ENCODE results near the gene TARS2. TPM values are rescaled to one million over a fixed set of nuclear protein-coding genes. Genes with fewer than 3 reads are reported as not detected.

The TARS2 gene
- total RNA-seq, 2 experiments from 2014 or later: 42.0 to 55.3 TPM

GRCh38 chr1:150525348-150525747, 38.1 kb downstream of the TARS2 start:
- no peaks in the 10 kb centered on the region for H3K36me3 ChIP-seq (ENCODE audit: insufficient read depth, low read length)
- H3K9me3 ChIP-seq (ENCODE audit: low read length): no peaks in the 10 kb centered on the region
- H3K9me2 ChIP-seq (ENCODE audit: insufficient read depth, low read length): no peaks in the 10 kb centered on the region
- intact Hi-C loops (cut with micrococcal nuclease; ENCODE audit: unreplicated experiment): loop anchor here (2.0 to 10.0 kb wide), 2 partner anchors 61 to 271 kb away; partner anchors contain the start of gene CA14
- H3K79me2 ChIP-seq (ENCODE audit: insufficient read depth, low read depth, low read length): no peaks in the 10 kb centered on the region
- no peak overlapping the region for H3K4me3 ChIP-seq (ENCODE audit: low read depth, low read length, poor library complexity, severe bottlenecking)
- BruUV-seq (replicated peaks): no TSS peak
- H3K4me2 ChIP-seq (ENCODE audit: low read length): no peak overlapping the region
- no peak for DNase-seq (ENCODE audit: low spot score)
- ChIA-PET POLR2A (no interaction called here), CTCF (ENCODE audit: unreplicated experiment) (interaction anchor here (1.0 kb wide), 1 partner anchor 10 kb away, joined by 4 read pairs; the partner anchor contains the start of gene FALEC)
- peak overlapping the region; percentile 27; the same call in 1 of the 2 replicates for H2AFZ ChIP-seq (ENCODE audit: low read length)
- H3K27ac ChIP-seq (ENCODE audit: low read depth, low read length, poor library complexity, severe bottlenecking): no peak overlapping the region
- peaks cover 8% of the 10 kb centered on the region for H3K4me1 ChIP-seq (ENCODE audit: insufficient read depth, low read length, poor library complexity, severe bottlenecking)
- H4K20me1 ChIP-seq (ENCODE audit: insufficient read depth, low read length): no peaks in the 10 kb centered on the region
- TF ChIP-seq, protein P1, sequence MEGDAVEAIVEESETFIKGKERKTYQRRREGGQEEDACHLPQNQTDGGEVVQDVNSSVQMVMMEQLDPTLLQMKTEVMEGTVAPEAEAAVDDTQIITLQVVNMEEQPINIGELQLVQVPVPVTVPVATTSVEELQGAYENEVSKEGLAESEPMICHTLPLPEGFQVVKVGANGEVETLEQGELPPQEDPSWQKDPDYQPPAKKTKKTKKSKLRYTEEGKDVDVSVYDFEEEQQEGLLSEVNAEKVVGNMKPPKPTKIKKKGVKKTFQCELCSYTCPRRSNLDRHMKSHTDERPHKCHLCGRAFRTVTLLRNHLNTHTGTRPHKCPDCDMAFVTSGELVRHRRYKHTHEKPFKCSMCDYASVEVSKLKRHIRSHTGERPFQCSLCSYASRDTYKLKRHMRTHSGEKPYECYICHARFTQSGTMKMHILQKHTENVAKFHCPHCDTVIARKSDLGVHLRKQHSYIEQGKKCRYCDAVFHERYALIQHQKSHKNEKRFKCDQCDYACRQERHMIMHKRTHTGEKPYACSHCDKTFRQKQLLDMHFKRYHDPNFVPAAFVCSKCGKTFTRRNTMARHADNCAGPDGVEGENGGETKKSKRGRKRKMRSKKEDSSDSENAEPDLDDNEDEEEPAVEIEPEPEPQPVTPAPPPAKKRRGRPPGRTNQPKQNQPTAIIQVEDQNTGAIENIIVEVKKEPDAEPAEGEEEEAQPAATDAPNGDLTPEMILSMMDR (conservative IDR thresholded peaks at IDR 0.05; ENCODE audit: low read length): no peak
- TF ChIP-seq EZH2phosphoT487 (IDR thresholded peaks at IDR 0.05; ENCODE audit: borderline replicate concordance, low read depth, low read length): no peak

DNA sequence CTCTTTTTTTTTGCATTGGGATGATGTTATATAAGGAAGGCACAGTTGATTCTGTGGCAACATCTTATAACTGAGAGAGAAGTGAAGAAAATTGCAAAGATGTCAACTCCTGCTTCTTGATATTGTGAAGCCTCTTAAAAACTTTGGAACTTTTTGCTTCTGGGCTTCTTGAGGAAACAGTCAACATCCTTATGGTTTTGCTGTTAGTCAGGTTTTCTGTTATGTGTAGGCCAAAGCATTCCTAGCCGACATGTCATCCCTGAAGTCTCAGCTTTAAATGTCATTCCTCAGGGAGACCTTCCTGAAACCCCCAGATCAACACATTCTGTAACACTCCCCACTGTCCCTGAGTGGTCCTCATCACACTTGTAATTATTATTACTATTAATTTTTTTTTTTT, 41.0 kb downstream of the TARS2 start:
- CTCF ChIA-PET (ENCODE audit: unreplicated experiment): no interaction called here

DNA sequence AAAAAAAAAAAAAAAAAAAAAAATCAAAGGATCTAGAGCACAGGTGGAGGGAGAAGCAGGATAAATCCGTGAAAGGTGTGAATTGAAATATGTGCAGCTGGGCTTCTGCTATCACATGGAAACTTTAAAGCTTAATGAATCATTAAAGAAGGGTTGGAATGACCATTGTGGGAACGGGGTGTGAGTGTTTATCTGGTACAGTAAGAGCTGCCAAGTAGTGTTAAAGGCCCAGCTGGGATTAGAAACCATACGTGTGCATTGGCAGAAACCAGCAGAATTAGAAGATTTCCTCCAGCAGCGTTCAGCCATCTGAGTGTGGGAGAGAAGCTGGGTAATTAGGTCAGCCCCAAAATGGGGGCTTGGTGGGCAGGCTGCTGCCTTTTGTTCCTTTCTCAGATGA, 41.8 kb downstream of the TARS2 start:
- no peaks in the 10 kb centered on the region for H3K4me1 ChIP-seq (ENCODE audit: insufficient read depth, low read length, poor library complexity, severe bottlenecking)
- no peak for DNase-seq (ENCODE audit: low spot score)
- ChIA-PET POLR2A (interaction anchor here (1.0 to 2.1 kb wide), 2 partner anchors 13 to 65 kb away, joined by 5 to 9 read pairs; partner anchors contain the start of gene FALEC), CTCF (ENCODE audit: unreplicated experiment) (no interaction called here)
- H3K9me3 ChIP-seq (ENCODE audit: low read length): no peaks in the 10 kb centered on the region
- H2AFZ ChIP-seq (ENCODE audit: low read length): no peak overlapping the region
- no peaks in the 10 kb centered on the region for H4K20me1 ChIP-seq (ENCODE audit: insufficient read depth, low read length)
- no peak overlapping the region for H3K4me2 ChIP-seq (ENCODE audit: low read length)
- H3K27ac ChIP-seq (ENCODE audit: low read depth, low read length, poor library complexity, severe bottlenecking): no peak overlapping the region
- no peaks in the 10 kb centered on the region for H3K36me3 ChIP-seq (ENCODE audit: insufficient read depth, low read length)
- TF ChIP-seq, protein P1 (conservative IDR thresholded peaks at IDR 0.05; ENCODE audit: low read length): no peak
- TF ChIP-seq EZH2phosphoT487 (IDR thresholded peaks at IDR 0.05; ENCODE audit: borderline replicate concordance, low read depth, low read length): no peak
- no peaks in the 10 kb centered on the region for H3K9me2 ChIP-seq (ENCODE audit: insufficient read depth, low read length)
- H3K4me3 ChIP-seq (ENCODE audit: low read depth, low read length, poor library complexity, severe bottlenecking): no peak overlapping the region
- intact Hi-C loops (cut with micrococcal nuclease; ENCODE audit: unreplicated experiment): loop anchor here (10.0 kb wide), 1 partner anchor 274 kb away; the partner anchor contains the start of gene CA14
- BruUV-seq (replicated peaks): no TSS peak
- no peaks in the 10 kb centered on the region for H3K79me2 ChIP-seq (ENCODE audit: insufficient read depth, low read depth, low read length)

More for the DNA sequence above, 41.0 kb downstream of the TARS2 start:
- intact Hi-C loops (cut with micrococcal nuclease; ENCODE audit: unreplicated experiment): loop anchor here (10.0 kb wide), 1 partner anchor 273 kb away; the partner anchor contains the start of gene CA14
- no peak overlapping the region for H3K4me2 ChIP-seq (ENCODE audit: low read length)
- H3K27ac ChIP-seq (ENCODE audit: low read depth, low read length, poor library complexity, severe bottlenecking): no peak overlapping the region
- no peak for DNase-seq (ENCODE audit: low spot score)
- no peaks in the 10 kb centered on the region for H3K9me2 ChIP-seq (ENCODE audit: insufficient read depth, low read length)
- H3K36me3 ChIP-seq (ENCODE audit: insufficient read depth, low read length): no peaks in the 10 kb centered on the region
- POLR2A ChIA-PET: interaction anchor here (1.0 to 2.1 kb wide), 2 partner anchors 12 to 64 kb away, joined by 5 to 9 read pairs; partner anchors contain the start of gene FALEC
- H3K79me2 ChIP-seq (ENCODE audit: insufficient read depth, low read depth, low read length): no peaks in the 10 kb centered on the region
- H3K4me1 ChIP-seq (ENCODE audit: insufficient read depth, low read length, poor library complexity, severe bottlenecking): no peaks in the 10 kb centered on the region
- BruUV-seq (replicated peaks): no TSS peak
- TF ChIP-seq, protein P1 (conservative IDR thresholded peaks at IDR 0.05; ENCODE audit: low read length): no peak
- no peak for TF ChIP-seq EZH2phosphoT487 (IDR thresholded peaks at IDR 0.05; ENCODE audit: borderline replicate concordance, low read depth, low read length)
- no peaks in the 10 kb centered on the region for H3K9me3 ChIP-seq (ENCODE audit: low read length)
- no peaks in the 10 kb centered on the region for H4K20me1 ChIP-seq (ENCODE audit: insufficient read depth, low read length)
- H3K4me3 ChIP-seq (ENCODE audit: low read depth, low read length, poor library complexity, severe bottlenecking): no peak overlapping the region
- H2AFZ ChIP-seq (ENCODE audit: low read length): no peak overlapping the region
